Stimulated activated CD4-positive, alpha-beta T cell treated with anti-CD3 and anti-CD28 coated beads, Interleukin-2, amount 100 ng/mL, for 4 hours (primary cell): ENCODE results near the gene SDHB.

Experiments used
- DNase-seq: peaks from one replicate; pipeline ENCODE4 v3.0.0-alpha.2; 2020; ENCODE audit warnings: low read depth

Gene SDHB

GRCh38 chr1:16969057-16969611, 84.7 kb downstream of the SDHB start:
- no peak for DNase-seq
